Measurements from ENCODE around the gene CLDN2.

GRCh38 chrX:106972896-106973295, 52.7 kb downstream of the CLDN2 start:
- TF ChIP-seq, protein P1, sequence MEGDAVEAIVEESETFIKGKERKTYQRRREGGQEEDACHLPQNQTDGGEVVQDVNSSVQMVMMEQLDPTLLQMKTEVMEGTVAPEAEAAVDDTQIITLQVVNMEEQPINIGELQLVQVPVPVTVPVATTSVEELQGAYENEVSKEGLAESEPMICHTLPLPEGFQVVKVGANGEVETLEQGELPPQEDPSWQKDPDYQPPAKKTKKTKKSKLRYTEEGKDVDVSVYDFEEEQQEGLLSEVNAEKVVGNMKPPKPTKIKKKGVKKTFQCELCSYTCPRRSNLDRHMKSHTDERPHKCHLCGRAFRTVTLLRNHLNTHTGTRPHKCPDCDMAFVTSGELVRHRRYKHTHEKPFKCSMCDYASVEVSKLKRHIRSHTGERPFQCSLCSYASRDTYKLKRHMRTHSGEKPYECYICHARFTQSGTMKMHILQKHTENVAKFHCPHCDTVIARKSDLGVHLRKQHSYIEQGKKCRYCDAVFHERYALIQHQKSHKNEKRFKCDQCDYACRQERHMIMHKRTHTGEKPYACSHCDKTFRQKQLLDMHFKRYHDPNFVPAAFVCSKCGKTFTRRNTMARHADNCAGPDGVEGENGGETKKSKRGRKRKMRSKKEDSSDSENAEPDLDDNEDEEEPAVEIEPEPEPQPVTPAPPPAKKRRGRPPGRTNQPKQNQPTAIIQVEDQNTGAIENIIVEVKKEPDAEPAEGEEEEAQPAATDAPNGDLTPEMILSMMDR (IDR thresholded peaks at IDR 0.05 in 4 of 5, conservative IDR thresholded peaks at IDR 0.05 in 1 of 5) = no peak
- no peak for TF ChIP-seq POLR2A (IDR thresholded peaks at IDR 0.05)

Measured in gastrocnemius medialis (tissue), 4 donors.